ENCODE measurements around the gene LIN28B. TPM values are rescaled to one million over a fixed set of nuclear protein-coding genes. Genes with fewer than 3 reads are reported as not detected.

Gene LIN28B, protein sequence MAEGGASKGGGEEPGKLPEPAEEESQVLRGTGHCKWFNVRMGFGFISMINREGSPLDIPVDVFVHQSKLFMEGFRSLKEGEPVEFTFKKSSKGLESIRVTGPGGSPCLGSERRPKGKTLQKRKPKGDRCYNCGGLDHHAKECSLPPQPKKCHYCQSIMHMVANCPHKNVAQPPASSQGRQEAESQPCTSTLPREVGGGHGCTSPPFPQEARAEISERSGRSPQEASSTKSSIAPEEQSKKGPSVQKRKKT
- not detected in 2 replicates for total RNA-seq

DNA sequence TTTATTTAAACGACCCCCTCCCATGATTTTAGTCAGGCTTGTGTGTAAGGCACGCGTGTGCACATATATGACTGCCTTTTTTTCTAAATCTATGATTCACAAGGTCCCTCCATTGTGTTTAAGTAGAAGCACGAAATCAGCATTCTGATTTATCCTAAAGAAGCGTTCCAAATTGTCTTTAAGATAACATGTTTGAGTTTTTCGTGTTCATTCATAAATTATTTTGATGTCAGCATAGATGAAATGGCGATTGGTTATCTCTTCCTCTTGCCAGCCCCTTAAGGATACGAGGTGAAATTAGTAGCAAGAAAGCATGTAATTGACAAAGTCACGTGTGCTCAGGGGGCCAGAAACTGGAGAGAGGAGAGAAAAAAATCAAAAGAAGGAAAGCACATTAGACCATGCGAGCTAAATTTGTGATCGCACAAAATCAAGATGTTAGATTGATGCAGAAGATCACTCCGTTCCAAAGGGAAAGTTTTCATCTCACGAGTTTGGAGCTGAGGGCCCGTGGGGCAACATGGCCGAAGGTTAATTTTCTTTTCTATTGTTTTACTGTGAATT lies at the start of gene LIN28B:
Gene LIN28B (plus strand): TSS at position 377 of the 564 bp plus-strand sequence. CDS start 144 bp downstream, at position 521.

Small RNA genes lying within 50 kb of the gene (small RNA-seq; reads per million reads assigned to genes)
- gene RNU6-1106P, result 0.19 reads per million

Other genes starting within 250 kb of the LIN28B start
- gene HACE1, start 97.2 kb upstream of the LIN28B start, total RNA-seq, result 14.3 and 16.4 TPM in 2 replicates
- gene POPDC3, start 222.9 kb downstream of the LIN28B start, total RNA-seq, result 23.7 and 24.6 TPM in 2 replicates

Data from subcutaneous preadipocyte (primary cell).